ENCODE data around the gene CYSLTR2. TPM values are rescaled to one million over a fixed set of nuclear protein-coding genes. Genes with fewer than 3 reads are reported as not detected.

Gene CYSLTR2
- total RNA-seq, 1 donor from 2014 or later: 2.1 TPM

GRCh38 chr13:48621056-48621455, 32.7 kb upstream of the CYSLTR2 start:
- H3K4me3 Mint-ChIP-seq (ENCODE audit: unreplicated experiment): no peak overlapping the region
- H3K36me3 ChIP-seq (ENCODE audit: insufficient read depth, low read length): no peaks in the 10 kb centered on the region
- peaks cover 5% of the 10 kb centered on the region for H3K4me1 ChIP-seq (ENCODE audit: insufficient read depth, low read length)
- no peak overlapping the region for H3K9ac ChIP-seq (ENCODE audit: low read length)
- H3K27ac ChIP-seq (ENCODE audit: low read depth, low read length): no peak overlapping the region
- H3K9me3 Mint-ChIP-seq (ENCODE audit: unreplicated experiment): peaks cover 18% of the 10 kb centered on the region
- no peaks in the 10 kb centered on the region for H3K79me2 ChIP-seq (ENCODE audit: insufficient read depth, low read length)
- H4K20me1 ChIP-seq (ENCODE audit: insufficient read depth, low read length): no peaks in the 10 kb centered on the region
- H3K27ac Mint-ChIP-seq (ENCODE audit: unreplicated experiment): no peak overlapping the region
- no peaks in the 10 kb centered on the region for H3K9me3 ChIP-seq (ENCODE audit: insufficient read depth, low read depth, low read length)
- no peak for FAIRE-seq
- no peak overlapping the region for H2AFZ ChIP-seq (ENCODE audit: low read depth, low read length)
- H3K27me3 ChIP-seq (ENCODE audit: insufficient read depth, low read length): no peaks in the 10 kb centered on the region
- H3K36me3 Mint-ChIP-seq (ENCODE audit: low read depth, unreplicated experiment): no peaks in the 10 kb centered on the region
- H3K27me3 Mint-ChIP-seq (ENCODE audit: low read depth, unreplicated experiment): no peaks in the 10 kb centered on the region
- no peak for TF ChIP-seq EZH2 (IDR thresholded peaks at IDR 0.05; ENCODE audit: insufficient read depth, low read length)
- TF ChIP-seq CTCF (IDR thresholded peaks at IDR 0.05; ENCODE audit: insufficient read depth, low read depth, low read length): no peak
- no peak overlapping the region for H3K4me3 ChIP-seq (ENCODE audit: insufficient read depth, low read depth, low read length)
- H3K4me1 Mint-ChIP-seq (ENCODE audit: low read depth, unreplicated experiment): peaks cover 8% of the 10 kb centered on the region
- H3K4me2 ChIP-seq (ENCODE audit: low read length): no peak overlapping the region
- no peak for DNase-seq (ENCODE audit: low read depth)

DNA sequence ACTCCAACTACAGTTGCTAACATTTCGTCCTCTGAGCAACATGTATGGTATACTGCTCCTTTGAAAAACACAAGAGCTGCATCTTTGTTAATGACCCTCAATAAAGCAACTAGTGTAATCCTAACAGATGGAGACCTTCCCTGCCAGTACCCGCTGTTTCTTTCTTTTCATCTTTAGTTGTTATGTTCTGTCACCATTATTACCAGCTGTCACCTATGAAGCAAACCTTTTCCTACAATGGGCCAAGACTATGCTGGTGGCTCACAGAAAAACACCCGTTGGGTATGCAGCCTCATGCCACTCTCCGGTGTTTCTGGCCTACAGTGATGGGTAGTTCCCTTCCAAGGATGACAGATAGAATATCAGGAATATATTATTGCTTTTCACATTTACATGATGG, 29.7 kb upstream of the CYSLTR2 start:
- Histone ChIP-seq H3K9ac (ENCODE audit: low read length) (no peak overlapping the region), H3K27ac (ENCODE audit: low read depth, low read length) (no peak overlapping the region), H3K4me1 (ENCODE audit: insufficient read depth, low read length) (peaks cover 18% of the 10 kb centered on the region), H3K4me2 (ENCODE audit: low read length) (no peak overlapping the region), H4K20me1 (ENCODE audit: insufficient read depth, low read length) (no peaks in the 10 kb centered on the region), H3K4me3 (ENCODE audit: insufficient read depth, low read depth, low read length) (no peak overlapping the region), H2AFZ (ENCODE audit: low read depth, low read length) (no peak overlapping the region), H3K79me2 (ENCODE audit: insufficient read depth, low read length) (no peaks in the 10 kb centered on the region), H3K9me3 (ENCODE audit: insufficient read depth, low read depth, low read length) (no peaks in the 10 kb centered on the region), H3K27me3 (ENCODE audit: insufficient read depth, low read length) (no peaks in the 10 kb centered on the region), H3K36me3 (ENCODE audit: insufficient read depth, low read length) (no peaks in the 10 kb centered on the region)
- no peaks in the 10 kb centered on the region for H3K27me3 Mint-ChIP-seq (ENCODE audit: low read depth, unreplicated experiment)
- TF ChIP-seq CTCF (IDR thresholded peaks at IDR 0.05; ENCODE audit: insufficient read depth, low read depth, low read length) (no peak), EZH2 (IDR thresholded peaks at IDR 0.05; ENCODE audit: insufficient read depth, low read length) (no peak)
- FAIRE-seq (no peak), DNase-seq (ENCODE audit: low read depth) (no peak)
- no peak overlapping the region for H3K27ac Mint-ChIP-seq (ENCODE audit: unreplicated experiment)
- H3K4me3 Mint-ChIP-seq (ENCODE audit: unreplicated experiment): no peak overlapping the region
- H3K36me3 Mint-ChIP-seq (ENCODE audit: low read depth, unreplicated experiment): peaks cover 2% of the 10 kb centered on the region
- H3K4me1 Mint-ChIP-seq (ENCODE audit: low read depth, unreplicated experiment): peaks cover 20% of the 10 kb centered on the region
- H3K9me3 Mint-ChIP-seq (ENCODE audit: unreplicated experiment): peaks cover 14% of the 10 kb centered on the region

DNA sequence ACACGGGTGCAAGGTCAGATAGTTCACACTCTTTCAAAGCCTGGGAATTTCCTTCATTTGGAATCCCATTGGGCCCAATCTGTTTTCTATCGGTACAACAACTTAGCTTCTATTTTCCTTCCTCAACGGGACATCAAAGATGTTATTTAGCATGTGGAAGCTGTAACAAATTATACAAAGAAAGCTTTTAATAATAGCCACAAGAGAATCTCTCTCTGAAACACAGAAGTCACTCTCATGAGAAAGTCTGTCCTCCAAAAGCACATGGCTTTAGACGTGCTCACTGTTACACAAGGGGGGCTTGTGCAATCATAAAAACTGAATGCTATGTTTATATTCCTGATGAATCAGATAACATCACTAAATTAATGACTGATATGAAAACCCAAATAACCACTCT, 28.9 kb upstream of the CYSLTR2 start:
- Histone ChIP-seq H4K20me1 (ENCODE audit: insufficient read depth, low read length) (no peaks in the 10 kb centered on the region), H3K27ac (ENCODE audit: low read depth, low read length) (no peak overlapping the region), H3K27me3 (ENCODE audit: insufficient read depth, low read length) (no peaks in the 10 kb centered on the region), H3K9me3 (ENCODE audit: insufficient read depth, low read depth, low read length) (no peaks in the 10 kb centered on the region), H3K4me2 (ENCODE audit: low read length) (no peak overlapping the region), H3K36me3 (ENCODE audit: insufficient read depth, low read length) (no peaks in the 10 kb centered on the region), H3K9ac (ENCODE audit: low read length) (no peak overlapping the region), H3K79me2 (ENCODE audit: insufficient read depth, low read length) (no peaks in the 10 kb centered on the region), H3K4me3 (ENCODE audit: insufficient read depth, low read depth, low read length) (no peak overlapping the region), H2AFZ (ENCODE audit: low read depth, low read length) (no peak overlapping the region), H3K4me1 (ENCODE audit: insufficient read depth, low read length) (peaks cover 18% of the 10 kb centered on the region)
- Mint-ChIP-seq H3K4me3 (ENCODE audit: unreplicated experiment) (no peak overlapping the region), H3K27me3 (ENCODE audit: low read depth, unreplicated experiment) (no peaks in the 10 kb centered on the region), H3K36me3 (ENCODE audit: low read depth, unreplicated experiment) (peaks cover 2% of the 10 kb centered on the region), H3K9me3 (ENCODE audit: unreplicated experiment) (peaks cover 14% of the 10 kb centered on the region), H3K27ac (ENCODE audit: unreplicated experiment) (no peak overlapping the region), H3K4me1 (ENCODE audit: low read depth, unreplicated experiment) (peaks cover 20% of the 10 kb centered on the region)
- TF ChIP-seq EZH2 (IDR thresholded peaks at IDR 0.05; ENCODE audit: insufficient read depth, low read length) (no peak), CTCF (IDR thresholded peaks at IDR 0.05; ENCODE audit: insufficient read depth, low read depth, low read length) (no peak)
- DNase-seq (ENCODE audit: low read depth): no peak
- no peak for FAIRE-seq
